ENCODE data around the gene HOXA9.

The HOXA9 gene

GRCh38 chr7:27147199-27148030 is 17.9 kb downstream of the HOXA9 start, which contains the start of gene HOXA6:
TSS of gene HOXA6 (minus strand) at chr7:27147774. CDS start at chr7:27147749, 25 bp downstream.
- H3K4me1 ChIP-seq (ENCODE audit: control insufficient read depth, insufficient read depth, low read length), result peaks cover 38% of the 10 kb centered on the region
- H3K27me3 ChIP-seq (ENCODE audit: control insufficient read depth in 1 of 2, insufficient read depth in 2 of 2, low read length in 2 of 2), result peaks cover 54 to 58% of the 10 kb centered on the region in 2 donors
- no peak within 1 kb of the TSS for H3K9ac ChIP-seq (ENCODE audit: low read length in 2 of 2)

GRCh38 chr7:27146491-27147198 is 18.7 kb downstream of the HOXA9 start:
- Histone ChIP-seq H3K36me3 (ENCODE audit: control insufficient read depth in 2 of 2, insufficient read depth in 2 of 2, low read length in 2 of 2) (no peaks in the 10 kb centered on the region), H3K4me1 (ENCODE audit: control insufficient read depth, insufficient read depth, low read length) (peaks cover 32% of the 10 kb centered on the region), H3K4me3 (ENCODE audit: low read length in 2 of 2) (no peak overlapping the region), H3K27ac (ENCODE audit: low read length) (no peak overlapping the region), H3K27me3 (ENCODE audit: control insufficient read depth in 1 of 2, insufficient read depth in 2 of 2, low read length in 2 of 2) (peaks cover 46 to 50% of the 10 kb centered on the region in 2 donors), H3K9ac (ENCODE audit: low read length in 2 of 2) (no peak overlapping the region), H3K9me3 (ENCODE audit: control insufficient read depth in 2 of 2, low read length in 2 of 2) (no peaks in the 10 kb centered on the region)

More at GRCh38 chr7:27147199-27148030, 17.9 kb downstream of the HOXA9 start, which contains the start of gene HOXA6:
- H3K36me3 ChIP-seq (ENCODE audit: control insufficient read depth in 2 of 2, insufficient read depth in 2 of 2, low read length in 2 of 2), result no peaks in the 10 kb centered on the region
- H3K9me3 ChIP-seq (ENCODE audit: control insufficient read depth in 2 of 2, low read length in 2 of 2), result no peaks in the 10 kb centered on the region
- H3K4me3 ChIP-seq (ENCODE audit: low read length in 2 of 2), result peak within 1 kb of the TSS in 1 of 2 donors; percentile 35
- H3K27ac ChIP-seq (ENCODE audit: low read length), result no peak within 1 kb of the TSS

DNA sequence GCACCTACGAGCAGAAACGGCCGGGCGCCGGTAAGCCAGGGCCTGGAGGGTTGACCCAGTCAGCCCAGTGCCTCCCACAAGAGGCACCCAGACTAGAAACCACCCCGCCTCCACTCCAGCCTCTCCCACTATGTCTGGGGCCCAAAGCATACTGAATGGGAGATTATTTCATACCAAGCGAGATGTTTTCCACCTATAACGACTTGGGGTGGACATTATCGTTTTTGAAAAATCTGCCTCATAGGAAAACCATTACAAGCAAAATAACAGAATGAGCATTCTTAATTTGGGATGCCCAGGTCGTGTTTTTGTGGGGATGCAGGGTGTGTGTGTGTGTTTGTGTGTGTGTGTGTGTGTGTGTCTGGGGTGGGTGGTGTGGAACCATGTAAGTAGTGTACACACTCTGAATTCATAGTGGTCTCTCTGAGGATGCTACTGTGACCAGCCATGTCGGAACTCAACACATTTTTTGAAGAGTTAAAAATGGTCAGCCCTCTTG is 19.4 kb downstream of the HOXA9 start:
- no peak overlapping the region for H3K9ac ChIP-seq (ENCODE audit: low read length in 2 of 2)
- H3K36me3 ChIP-seq (ENCODE audit: control insufficient read depth in 2 of 2, insufficient read depth in 2 of 2, low read length in 2 of 2), result no peaks in the 10 kb centered on the region
- H3K4me1 ChIP-seq (ENCODE audit: control insufficient read depth, insufficient read depth, low read length), result peaks cover 30% of the 10 kb centered on the region
- no peak overlapping the region for H3K27ac ChIP-seq (ENCODE audit: low read length)
- no peaks in the 10 kb centered on the region for H3K9me3 ChIP-seq (ENCODE audit: control insufficient read depth in 2 of 2, low read length in 2 of 2)
- H3K4me3 ChIP-seq (ENCODE audit: low read length in 2 of 2), result peak overlapping the region in 1 of 2 donors; percentile 94
- peaks cover 40 to 44% of the 10 kb centered on the region in 2 donors for H3K27me3 ChIP-seq (ENCODE audit: control insufficient read depth in 1 of 2, insufficient read depth in 2 of 2, low read length in 2 of 2)

DNA sequence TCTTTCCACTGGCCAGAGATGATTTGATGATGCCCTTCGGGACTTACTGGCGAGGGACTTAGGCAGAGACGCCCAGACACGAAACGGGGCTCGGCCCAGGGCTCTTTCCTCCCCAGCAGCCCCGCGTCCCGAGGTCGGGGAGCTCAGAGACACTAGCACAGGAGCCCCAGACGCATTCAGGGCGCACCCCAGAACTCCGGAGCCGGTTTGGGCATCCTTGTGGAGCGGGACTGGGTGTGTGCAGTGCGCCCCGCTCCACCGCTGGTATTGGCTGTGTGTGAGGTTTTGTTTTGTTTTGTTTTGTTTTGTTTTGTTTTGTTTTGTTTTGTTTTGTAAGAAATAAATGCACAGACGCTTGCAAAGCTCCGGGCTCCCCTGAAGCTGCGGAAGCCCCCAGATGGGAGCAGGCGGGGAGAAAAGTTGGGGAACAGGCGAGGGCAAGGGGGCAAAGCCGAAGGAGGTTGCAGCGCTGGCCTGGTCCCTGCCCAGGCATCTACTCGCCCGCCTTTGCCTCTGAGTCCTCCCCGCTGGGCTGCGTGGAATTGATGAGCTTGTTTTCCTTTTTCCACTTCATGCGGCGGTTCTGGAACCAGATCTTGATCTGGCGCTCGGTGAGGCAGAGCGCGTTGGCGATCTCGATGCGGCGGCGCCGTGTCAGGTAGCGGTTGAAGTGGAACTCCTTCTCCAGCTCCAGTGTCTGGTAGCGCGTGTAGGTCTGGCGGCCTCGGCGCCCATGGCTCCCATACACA is 20.0 kb downstream of the HOXA9 start:
- Histone ChIP-seq H3K27me3 (ENCODE audit: control insufficient read depth in 1 of 2, insufficient read depth in 2 of 2, low read length in 2 of 2) (peaks cover 37 to 39% of the 10 kb centered on the region in 2 donors), H3K27ac (ENCODE audit: low read length) (peak overlapping the region; percentile 31)

GRCh38 chr7:27144781-27145164 is 20.6 kb downstream of the HOXA9 start:
- H3K27me3 ChIP-seq (ENCODE audit: control insufficient read depth in 1 of 2, insufficient read depth in 2 of 2, low read length in 2 of 2), result peaks cover 34 to 37% of the 10 kb centered on the region in 2 donors
- peak overlapping the region in 1 of 2 donors; percentile 60 for H3K9ac ChIP-seq (ENCODE audit: low read length in 2 of 2)
- peak overlapping the region; percentile 68 to 94 for H3K4me3 ChIP-seq (ENCODE audit: low read length in 2 of 2)
- peaks cover 29% of the 10 kb centered on the region for H3K4me1 ChIP-seq (ENCODE audit: control insufficient read depth, insufficient read depth, low read length)
- H3K9me3 ChIP-seq (ENCODE audit: control insufficient read depth in 2 of 2, low read length in 2 of 2), result no peaks in the 10 kb centered on the region
- no peaks in the 10 kb centered on the region for H3K36me3 ChIP-seq (ENCODE audit: control insufficient read depth in 2 of 2, insufficient read depth in 2 of 2, low read length in 2 of 2)
- H3K27ac ChIP-seq (ENCODE audit: low read length), result peak overlapping the region; percentile 31

More for the DNA sequence above, 20.0 kb downstream of the HOXA9 start:
- no peaks in the 10 kb centered on the region for H3K9me3 ChIP-seq (ENCODE audit: control insufficient read depth in 2 of 2, low read length in 2 of 2)
- peak overlapping the region in 1 of 2 donors; percentile 94 for H3K4me3 ChIP-seq (ENCODE audit: low read length in 2 of 2)
- H3K9ac ChIP-seq (ENCODE audit: low read length in 2 of 2), result no peak overlapping the region
- H3K4me1 ChIP-seq (ENCODE audit: control insufficient read depth, insufficient read depth, low read length), result peaks cover 24% of the 10 kb centered on the region
- no peaks in the 10 kb centered on the region for H3K36me3 ChIP-seq (ENCODE audit: control insufficient read depth in 2 of 2, insufficient read depth in 2 of 2, low read length in 2 of 2)

DNA sequence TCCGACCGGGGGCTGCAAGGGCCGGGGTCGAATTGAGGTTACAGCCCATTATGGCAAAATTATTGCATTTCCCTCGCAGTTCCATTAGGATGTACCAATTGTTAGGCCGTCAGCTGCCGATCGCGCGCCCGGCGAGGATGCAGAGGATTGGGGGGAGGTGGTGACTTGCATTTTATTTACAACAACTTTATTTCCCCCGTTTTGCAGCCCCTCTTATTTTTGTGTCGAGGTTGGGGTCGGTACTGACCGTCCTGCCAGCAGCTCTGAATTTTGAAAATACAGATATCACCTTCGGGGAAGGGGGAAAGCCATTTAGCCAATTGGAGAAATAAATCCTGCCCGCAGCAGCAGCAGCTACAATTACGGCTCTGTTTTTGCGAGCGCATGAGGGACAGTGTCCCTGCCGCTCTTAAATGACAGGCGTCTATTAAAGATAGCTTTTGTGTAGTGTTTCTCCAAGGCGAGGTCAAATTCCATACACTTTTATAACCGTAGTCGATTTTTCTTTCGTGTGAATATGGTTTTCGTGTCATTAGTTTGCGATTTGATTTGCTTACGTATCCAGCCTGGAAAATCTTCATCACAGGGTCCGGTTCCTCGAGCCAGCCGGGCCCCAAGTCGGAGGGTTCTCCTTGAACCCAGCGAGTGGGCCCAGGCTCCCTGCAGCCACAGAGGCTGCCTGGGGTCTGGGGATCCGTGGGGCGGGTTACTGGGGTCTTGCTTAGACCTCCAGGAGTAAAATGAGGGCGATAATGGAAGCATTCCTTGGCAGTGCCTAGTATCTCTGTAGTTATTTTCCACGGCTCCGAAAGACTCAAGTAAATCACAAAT is 21.2 kb downstream of the HOXA9 start:
- H3K27ac ChIP-seq (ENCODE audit: low read length), result peak overlapping the region; percentile 95

DNA sequence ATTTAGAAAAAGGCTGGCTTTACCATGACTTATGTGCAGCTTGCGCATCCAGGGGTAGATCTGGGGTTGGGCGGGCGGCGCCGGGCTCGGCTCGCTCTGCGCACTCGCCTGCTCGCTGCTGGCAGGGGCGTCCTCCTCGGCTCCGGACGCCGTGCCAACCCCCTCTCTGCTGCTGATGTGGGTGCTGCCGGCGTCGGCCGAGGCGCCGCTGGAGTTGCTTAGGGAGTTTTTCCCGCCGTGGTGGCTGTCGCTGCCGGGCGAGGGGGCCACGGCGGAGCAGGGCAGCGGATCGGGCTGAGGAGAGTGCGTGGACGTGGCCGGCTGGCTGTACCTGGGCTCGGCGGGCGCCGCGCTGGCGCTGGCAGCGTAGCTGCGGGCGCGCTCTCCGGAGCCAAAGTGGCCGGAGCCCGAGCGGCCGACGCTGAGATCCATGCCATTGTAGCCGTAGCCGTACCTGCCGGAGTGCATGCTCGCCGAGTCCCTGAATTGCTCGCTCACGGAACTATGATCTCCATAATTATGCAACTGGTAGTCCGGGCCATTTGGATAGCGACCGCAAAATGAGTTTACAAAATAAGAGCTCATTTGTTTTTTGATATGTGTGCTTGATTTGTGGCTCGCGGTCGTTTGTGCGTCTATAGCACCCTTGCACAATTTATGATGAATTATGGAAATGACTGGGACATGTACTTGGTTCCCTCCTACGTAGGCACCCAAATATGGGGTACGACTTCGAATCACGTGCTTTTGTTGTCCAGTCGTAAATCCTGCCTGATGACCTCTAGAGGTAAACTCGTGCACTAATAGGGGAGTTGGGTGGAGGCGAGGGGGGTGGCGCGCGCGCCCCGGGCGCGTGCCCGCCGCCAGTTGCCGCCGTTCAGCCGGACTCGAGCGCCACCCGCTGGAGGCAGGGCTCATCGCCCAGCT is 22.1 kb downstream of the HOXA9 start, which contains the start of gene HOXA5:
Gene HOXA5 (minus strand): TSS at position 659 of the 927 bp plus-strand sequence. CDS start 74 bp downstream, at position 585.
- H3K27ac ChIP-seq (ENCODE audit: low read length), result peak within 1 kb of the TSS; percentile 95
- H3K9me3 ChIP-seq (ENCODE audit: control insufficient read depth in 2 of 2, low read length in 2 of 2), result no peaks in the 10 kb centered on the region
- H3K4me1 ChIP-seq (ENCODE audit: control insufficient read depth, insufficient read depth, low read length), result peaks cover 40% of the 10 kb centered on the region
- H3K27me3 ChIP-seq (ENCODE audit: control insufficient read depth in 1 of 2, insufficient read depth in 2 of 2, low read length in 2 of 2), result peaks cover 29 to 33% of the 10 kb centered on the region in 2 donors
- H3K36me3 ChIP-seq (ENCODE audit: control insufficient read depth in 2 of 2, insufficient read depth in 2 of 2, low read length in 2 of 2), result no peaks in the 10 kb centered on the region
- H3K9ac ChIP-seq (ENCODE audit: low read length in 2 of 2), result peak within 1 kb of the TSS; percentile 93 to 96
- H3K4me3 ChIP-seq (ENCODE audit: low read length in 2 of 2), result peak within 1 kb of the TSS; percentile 78 to 94

More for the DNA sequence above, 21.2 kb downstream of the HOXA9 start:
- peak overlapping the region; percentile 68 to 94 for H3K4me3 ChIP-seq (ENCODE audit: low read length in 2 of 2)
- H3K9me3 ChIP-seq (ENCODE audit: control insufficient read depth in 2 of 2, low read length in 2 of 2), result no peaks in the 10 kb centered on the region
- H3K9ac ChIP-seq (ENCODE audit: low read length in 2 of 2), result peak overlapping the region in 1 of 2 donors; percentile 60
- H3K36me3 ChIP-seq (ENCODE audit: control insufficient read depth in 2 of 2, insufficient read depth in 2 of 2, low read length in 2 of 2), result no peaks in the 10 kb centered on the region
- peaks cover 33% of the 10 kb centered on the region for H3K4me1 ChIP-seq (ENCODE audit: control insufficient read depth, insufficient read depth, low read length)
- H3K27me3 ChIP-seq (ENCODE audit: control insufficient read depth in 1 of 2, insufficient read depth in 2 of 2, low read length in 2 of 2), result peaks cover 34 to 37% of the 10 kb centered on the region in 2 donors

DNA sequence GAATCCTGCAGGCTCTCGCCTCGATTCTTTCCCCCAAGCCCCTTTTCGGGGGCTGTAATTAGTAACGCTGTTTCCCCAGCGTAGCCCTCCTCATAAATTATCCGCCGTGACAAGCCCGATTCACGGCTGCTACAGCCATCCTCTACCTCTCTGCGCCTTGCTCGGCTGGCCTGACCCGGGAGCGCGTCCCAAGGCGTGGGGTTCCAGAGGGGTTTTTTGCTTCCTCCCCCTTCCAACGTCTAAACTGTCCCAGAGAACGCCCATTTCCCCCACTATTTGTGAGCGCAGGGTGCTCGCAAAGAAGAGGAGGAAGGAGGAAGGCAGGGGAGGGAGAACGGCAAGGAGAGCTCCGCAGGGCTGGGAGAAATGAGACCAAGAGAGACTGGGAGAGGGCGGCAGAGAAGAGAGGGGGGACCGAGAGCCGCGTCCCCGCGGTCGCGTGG is 22.7 kb downstream of the HOXA9 start:
- Histone ChIP-seq H3K27me3 (ENCODE audit: control insufficient read depth in 1 of 2, insufficient read depth in 2 of 2, low read length in 2 of 2) (peaks cover 25 to 31% of the 10 kb centered on the region in 2 donors), H3K4me1 (ENCODE audit: control insufficient read depth, insufficient read depth, low read length) (peaks cover 40% of the 10 kb centered on the region), H3K27ac (ENCODE audit: low read length) (peak overlapping the region; percentile 95), H3K9me3 (ENCODE audit: control insufficient read depth in 2 of 2, low read length in 2 of 2) (no peaks in the 10 kb centered on the region), H3K4me3 (ENCODE audit: low read length in 2 of 2) (peak overlapping the region; percentile 78 to 94), H3K9ac (ENCODE audit: low read length in 2 of 2) (peak overlapping the region; percentile 93 to 96), H3K36me3 (ENCODE audit: control insufficient read depth in 2 of 2, insufficient read depth in 2 of 2, low read length in 2 of 2) (no peaks in the 10 kb centered on the region)

All from stomach smooth muscle (tissue), 2 donors.